ENCODE measurements around the gene MGAT5.

The MGAT5 gene

GRCh38 chr2:134254824-134255223 lies 952 bp downstream of the MGAT5 start:
- H3K4me3 ChIP-seq (ENCODE audit: low read length), result no peak overlapping the region; the same call in 1 of the 2 replicates
- no peak for TF ChIP-seq ZNF274 (IDR thresholded peaks at IDR 0.05; ENCODE audit: low read depth, low read length)

GRCh38 chr2:134256956-134257355 lies 3.1 kb downstream of the MGAT5 start:
- no peak for TF ChIP-seq ZNF274 (IDR thresholded peaks at IDR 0.05; ENCODE audit: low read depth, low read length)
- H3K4me3 ChIP-seq (ENCODE audit: low read length), result no peak overlapping the region

GRCh38 chr2:134257509-134257908 lies 3.6 kb downstream of the MGAT5 start:
- TF ChIP-seq ZNF274 (IDR thresholded peaks at IDR 0.05; ENCODE audit: low read depth, low read length), result no peak
- no peak overlapping the region for H3K4me3 ChIP-seq (ENCODE audit: low read length)

GRCh38 chr2:134257965-134258683 lies 4.3 kb downstream of the MGAT5 start:
- TF ChIP-seq ZNF274 (IDR thresholded peaks at IDR 0.05; ENCODE audit: low read depth, low read length), result no peak
- H3K4me3 ChIP-seq (ENCODE audit: low read length), result no peak overlapping the region; the same call in 1 of the 2 replicates

GRCh38 chr2:134258684-134259388 lies 5.0 kb downstream of the MGAT5 start:
- no peak for TF ChIP-seq ZNF274 (IDR thresholded peaks at IDR 0.05; ENCODE audit: low read depth, low read length)
- no peak overlapping the region; the same call in 1 of the 2 replicates for H3K4me3 ChIP-seq (ENCODE audit: low read length)

- no peak overlapping the region for H3K4me3 ChIP-seq (ENCODE audit: low read length)
- no peak for TF ChIP-seq ZNF274 (IDR thresholded peaks at IDR 0.05; ENCODE audit: low read depth, low read length)
These were observed 5.7 kb downstream of the MGAT5 start for GRCh38 chr2:134259571-134259970.

- TF ChIP-seq ZNF274 (IDR thresholded peaks at IDR 0.05; ENCODE audit: low read depth, low read length), result no peak
These were observed 6.1 kb downstream of the MGAT5 start for GRCh38 chr2:134259994-134260393.

GRCh38 chr2:134260713-134261112 lies 6.8 kb downstream of the MGAT5 start:
- no peak overlapping the region; the same call in 1 of the 2 replicates for H3K4me3 ChIP-seq (ENCODE audit: low read length)
- no peak for TF ChIP-seq ZNF274 (IDR thresholded peaks at IDR 0.05; ENCODE audit: low read depth, low read length)

More at GRCh38 chr2:134259994-134260393, 6.1 kb downstream of the MGAT5 start:
- H3K4me3 ChIP-seq (ENCODE audit: low read length), result no peak overlapping the region

- H3K4me3 ChIP-seq (ENCODE audit: low read length), result no peak overlapping the region
- TF ChIP-seq ZNF274 (IDR thresholded peaks at IDR 0.05; ENCODE audit: low read depth, low read length), result no peak
These were observed 7.7 kb downstream of the MGAT5 start for GRCh38 chr2:134261398-134262131.

GRCh38 chr2:134262684-134263083 lies 8.8 kb downstream of the MGAT5 start:
- H3K4me3 ChIP-seq (ENCODE audit: low read length), result peak overlapping the region; percentile 28; the same call in 1 of the 2 replicates

GRCh38 chr2:134268265-134268664 lies 14.4 kb downstream of the MGAT5 start:
- no peak for TF ChIP-seq ZNF274 (IDR thresholded peaks at IDR 0.05; ENCODE audit: low read depth, low read length)
- no peak overlapping the region for H3K4me3 ChIP-seq (ENCODE audit: low read length)

More at GRCh38 chr2:134262684-134263083, 8.8 kb downstream of the MGAT5 start:
- TF ChIP-seq ZNF274 (IDR thresholded peaks at IDR 0.05; ENCODE audit: low read depth, low read length), result no peak

GRCh38 chr2:134269230-134269629 lies 15.4 kb downstream of the MGAT5 start:
- no peak for TF ChIP-seq ZNF274 (IDR thresholded peaks at IDR 0.05; ENCODE audit: low read depth, low read length)
- H3K4me3 ChIP-seq (ENCODE audit: low read length), result no peak overlapping the region

GRCh38 chr2:134269972-134270735 lies 16.3 kb downstream of the MGAT5 start:
- no peak for TF ChIP-seq ZNF274 (IDR thresholded peaks at IDR 0.05; ENCODE audit: low read depth, low read length)

GRCh38 chr2:134271758-134272157 lies 17.9 kb downstream of the MGAT5 start:
- no peak for TF ChIP-seq ZNF274 (IDR thresholded peaks at IDR 0.05; ENCODE audit: low read depth, low read length)
- H3K4me3 ChIP-seq (ENCODE audit: low read length), result peak overlapping the region; percentile 26; the same call in 1 of the 2 replicates

More at GRCh38 chr2:134269972-134270735, 16.3 kb downstream of the MGAT5 start:
- H3K4me3 ChIP-seq (ENCODE audit: low read length), result no peak overlapping the region

All from GM08714 (cell line).